ACC112 (cell line): ENCODE results near the gene ART4.

ENCODE experiments used
- H2AFZ ChIP-seq: fragments of 200-600 bp; sonication (generic); one replicate; pipeline ENCODE4 v1.6.0; 2017; ENCODE audit warnings: antibody characterized with exemption, low read length; ENCODE audit not compliant: unreplicated experiment
- H3K27ac ChIP-seq: fragments of 200-600 bp; sonication (generic); 2 replicates; pipeline ENCODE4 v1.5.1; 2014; ENCODE audit warnings: low read depth, mild to moderate bottlenecking, antibody characterized with exemption, low read length, moderate library complexity
- H3K27me3 ChIP-seq: fragments of 200-600 bp; sonication (generic); 2 replicates; pipeline ENCODE4 v1.6.1; 2014; ENCODE audit warnings: mild to moderate bottlenecking, antibody characterized with exemption, low read length, moderate library complexity, mixed read lengths; ENCODE audit not compliant: insufficient read depth
- H3K36me3 ChIP-seq: fragments of 200-600 bp; sonication (generic); 2 replicates; pipeline ENCODE4 v1.6.1; 2016; ENCODE audit warnings: mild to moderate bottlenecking, antibody characterized with exemption, low read length, moderate library complexity, mixed read lengths; ENCODE audit not compliant: insufficient read depth
- H3K4me1 ChIP-seq: fragments of 200-600 bp; sonication (generic); one replicate; pipeline ENCODE4 v1.6.1; 2016; ENCODE audit warnings: low read length, mixed read lengths; ENCODE audit not compliant: insufficient read depth, unreplicated experiment, control insufficient read depth
- H3K4me3 ChIP-seq: fragments of 200-600 bp; sonication (generic); 2 replicates; pipeline ENCODE4 v1.5.1; 2014; ENCODE audit warnings: mild to moderate bottlenecking, low read depth, low read length
- H3K79me2 ChIP-seq: fragments of 200-600 bp; sonication (generic); one replicate; pipeline ENCODE4 v1.6.0; 2016; ENCODE audit warnings: low read length; ENCODE audit not compliant: control insufficient read depth, unreplicated experiment, insufficient read depth

ART4 gene

DNA sequence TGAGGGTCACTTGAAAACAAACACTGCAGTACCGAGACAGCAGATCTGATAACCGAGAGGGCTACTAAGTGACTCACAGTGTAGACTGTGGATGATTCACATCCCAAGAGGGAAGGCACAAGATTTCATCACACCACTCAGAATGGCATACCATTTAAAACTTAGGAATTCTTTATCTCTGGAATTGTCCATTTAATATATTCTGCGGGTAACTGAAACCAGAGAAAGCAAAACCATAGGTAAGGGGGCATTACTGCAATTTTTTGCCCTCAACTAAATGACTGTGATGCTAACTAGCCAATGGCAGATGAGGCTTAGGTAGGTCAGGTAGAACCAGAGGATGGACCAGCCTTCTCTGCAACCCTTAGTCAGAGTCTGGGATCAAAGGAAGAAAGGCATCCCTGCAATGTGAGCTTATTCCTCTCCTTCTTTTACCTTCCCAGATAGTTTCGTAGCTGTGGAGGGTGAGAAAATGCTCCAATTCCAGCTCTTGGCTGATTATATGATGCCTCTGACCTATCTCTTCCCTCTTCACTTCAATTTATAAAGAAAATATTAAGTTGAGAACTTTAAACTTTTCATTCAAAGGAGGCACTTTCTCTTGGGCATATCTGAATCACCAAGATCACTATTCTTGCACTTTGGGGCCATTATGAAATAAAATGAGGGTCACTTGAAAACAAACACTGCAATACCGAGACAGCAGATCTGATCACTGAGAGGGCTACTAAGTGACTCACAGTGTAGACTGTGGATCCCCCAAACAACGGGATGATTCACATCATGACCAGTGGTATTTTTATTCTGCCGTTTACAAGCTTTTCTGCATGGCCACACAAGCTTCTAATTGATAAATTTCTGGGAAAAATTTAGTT lies 6.8 kb downstream of the ART4 start:
- H2AFZ ChIP-seq, result peak overlapping the region; percentile 35
- peaks cover 44% of the 10 kb centered on the region for H3K4me1 ChIP-seq

DNA sequence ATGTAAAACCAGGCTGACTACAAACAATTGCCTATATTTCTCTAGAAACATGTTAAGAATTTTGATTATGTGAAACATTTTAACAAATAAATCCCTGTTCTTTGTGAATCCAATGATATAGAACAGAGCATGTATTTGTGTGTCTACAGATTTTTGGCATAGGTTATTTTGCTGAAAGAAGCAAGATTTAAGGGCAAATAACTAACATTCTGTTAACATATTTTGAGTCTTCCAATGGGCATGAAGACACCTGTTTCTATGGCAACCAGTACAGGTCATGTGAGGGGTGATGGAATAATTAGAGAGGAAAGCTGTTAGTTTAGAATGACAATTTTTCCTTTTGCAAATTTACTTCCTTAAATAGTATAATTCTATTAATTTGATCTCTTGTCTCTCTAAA lies 8.8 kb downstream of the ART4 start:
- no peak overlapping the region for H3K4me3 ChIP-seq
- no peaks in the 10 kb centered on the region for H3K79me2 ChIP-seq
- H3K27ac ChIP-seq, result peak overlapping the region; percentile 47; the same call in 1 of the 2 replicates
- H2AFZ ChIP-seq, result no peak overlapping the region
- peaks cover 36% of the 10 kb centered on the region for H3K4me1 ChIP-seq
- H3K36me3 ChIP-seq, result no peaks in the 10 kb centered on the region
- H3K27me3 ChIP-seq, result no peaks in the 10 kb centered on the region

More for the DNA sequence above, 6.8 kb downstream of the ART4 start:
- Histone ChIP-seq H3K79me2 (no peaks in the 10 kb centered on the region), H3K36me3 (no peaks in the 10 kb centered on the region), H3K27ac (peak overlapping the region; percentile 94), H3K4me3 (peak overlapping the region; percentile 70), H3K27me3 (no peaks in the 10 kb centered on the region)

DNA sequence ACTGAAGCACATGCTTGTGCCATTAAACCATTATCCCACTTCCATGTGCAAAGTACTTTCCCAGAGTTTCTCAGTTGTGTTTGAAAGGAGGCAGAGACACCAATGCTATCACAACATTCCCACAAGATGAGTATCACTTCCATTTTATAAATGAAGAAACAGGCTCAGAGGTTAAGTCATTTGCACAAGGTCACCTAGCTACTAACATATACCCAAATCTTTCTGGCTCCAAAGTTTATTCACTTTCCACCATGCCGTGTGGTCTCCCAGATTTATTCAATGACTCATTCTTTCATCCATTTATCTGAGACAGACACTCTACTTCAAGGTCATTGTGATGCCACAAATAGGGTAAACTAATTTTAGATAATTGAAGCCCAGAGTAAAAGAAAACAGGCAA lies 9.4 kb downstream of the ART4 start:
- Histone ChIP-seq H3K36me3 (no peaks in the 10 kb centered on the region), H3K79me2 (no peaks in the 10 kb centered on the region), H3K27ac (peak overlapping the region; percentile 21), H3K4me3 (peak overlapping the region; percentile 17; the same call in 1 of the 2 replicates), H3K27me3 (no peaks in the 10 kb centered on the region), H3K4me1 (peaks cover 36% of the 10 kb centered on the region), H2AFZ (peak overlapping the region; percentile 20)

DNA sequence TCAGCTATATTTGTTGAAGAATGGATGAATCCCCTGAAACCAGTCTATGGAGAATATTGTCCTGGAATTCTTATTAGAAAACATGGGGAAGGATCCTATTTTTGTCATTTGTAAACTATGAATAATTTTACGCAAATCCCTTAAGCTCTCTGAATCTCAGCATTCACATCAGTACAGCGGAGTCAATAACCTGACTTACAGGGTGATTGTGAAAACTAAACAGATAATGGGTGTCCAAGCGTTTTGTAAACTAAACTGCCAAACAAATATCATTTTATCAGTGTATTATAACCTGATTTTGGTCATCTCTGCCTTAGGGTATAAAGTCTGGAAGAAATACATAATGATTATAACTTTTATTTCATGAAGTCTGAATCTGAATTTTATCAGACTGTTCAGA lies 10.0 kb downstream of the ART4 start:
- Histone ChIP-seq H3K4me3 (no peak overlapping the region), H3K36me3 (no peaks in the 10 kb centered on the region), H3K27ac (peak overlapping the region; percentile 21), H3K4me1 (peaks cover 33% of the 10 kb centered on the region), H3K27me3 (no peaks in the 10 kb centered on the region), H3K79me2 (no peaks in the 10 kb centered on the region), H2AFZ (peak overlapping the region; percentile 20)

DNA sequence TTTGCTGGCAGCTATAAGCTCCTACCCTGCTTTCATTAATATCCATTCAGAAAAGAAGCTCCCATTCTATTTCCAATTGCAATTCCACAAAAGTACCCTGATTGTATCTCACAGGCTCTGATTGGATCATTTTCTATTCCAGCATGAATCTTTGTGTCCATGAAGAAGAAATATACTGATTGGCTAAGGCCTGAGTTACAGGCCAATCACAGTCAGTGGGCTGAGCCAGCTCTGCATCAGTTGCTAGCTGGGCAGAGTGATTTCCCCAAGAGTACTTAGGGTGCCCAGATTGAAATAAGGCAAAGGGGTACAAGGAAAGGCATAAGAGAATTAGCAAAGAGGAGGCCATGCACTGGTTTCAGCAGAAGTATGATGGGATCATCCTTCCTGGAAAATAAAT lies 14.4 kb downstream of the ART4 start:
- H2AFZ ChIP-seq, result no peak overlapping the region
- H3K79me2 ChIP-seq, result no peaks in the 10 kb centered on the region
- no peaks in the 10 kb centered on the region for H3K27me3 ChIP-seq
- no peak overlapping the region for H3K4me3 ChIP-seq
- no peaks in the 10 kb centered on the region for H3K36me3 ChIP-seq
- H3K4me1 ChIP-seq, result peaks cover 36% of the 10 kb centered on the region
- H3K27ac ChIP-seq, result no peak overlapping the region

DNA sequence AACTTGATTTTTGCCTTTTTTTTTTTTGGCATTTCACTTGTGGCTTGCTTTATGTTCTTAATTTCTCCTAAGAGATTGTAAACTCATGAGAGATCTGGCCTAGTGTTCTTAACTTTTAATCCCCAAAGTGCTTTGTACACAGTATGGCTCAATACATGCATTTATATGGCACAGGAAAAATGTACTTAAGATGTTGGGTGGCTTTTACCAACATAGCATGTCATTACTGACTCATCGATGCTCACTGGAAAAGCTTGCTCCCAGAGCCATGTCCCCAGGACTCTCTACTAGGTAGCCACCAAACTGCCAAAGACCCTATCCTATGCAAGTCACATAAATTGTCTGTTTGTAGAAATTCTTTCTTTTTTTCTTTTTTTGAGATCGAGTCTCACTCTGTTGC lies 16.3 kb downstream of the ART4 start:
- Histone ChIP-seq H3K36me3 (no peaks in the 10 kb centered on the region), H3K4me1 (peaks cover 40% of the 10 kb centered on the region), H2AFZ (peak overlapping the region; percentile 29), H3K79me2 (no peaks in the 10 kb centered on the region), H3K27me3 (no peaks in the 10 kb centered on the region), H3K27ac (no peak overlapping the region), H3K4me3 (no peak overlapping the region)

DNA sequence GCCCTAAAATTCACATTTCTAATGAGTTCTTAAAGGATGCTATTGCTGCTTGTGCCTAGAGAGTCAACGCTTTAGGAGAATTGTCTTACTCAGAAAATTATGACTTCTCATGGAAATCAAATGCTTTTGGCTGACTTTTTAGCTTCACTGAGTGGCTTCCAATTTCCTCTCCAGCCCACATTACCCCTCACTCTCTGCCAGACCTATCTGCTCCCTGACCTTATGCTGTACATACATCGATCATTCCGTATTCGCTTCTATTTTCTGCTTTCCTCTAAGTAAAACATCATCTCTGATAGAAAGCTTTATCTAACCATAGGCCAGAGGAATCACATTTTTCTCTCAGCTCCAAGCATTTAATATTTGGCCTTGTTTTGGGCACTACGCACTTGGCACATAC lies 16.8 kb downstream of the ART4 start:
- Histone ChIP-seq H3K36me3 (no peaks in the 10 kb centered on the region), H3K4me1 (peaks cover 40% of the 10 kb centered on the region), H3K79me2 (no peaks in the 10 kb centered on the region), H2AFZ (peak overlapping the region; percentile 29), H3K4me3 (no peak overlapping the region), H3K27ac (no peak overlapping the region), H3K27me3 (no peaks in the 10 kb centered on the region)

DNA sequence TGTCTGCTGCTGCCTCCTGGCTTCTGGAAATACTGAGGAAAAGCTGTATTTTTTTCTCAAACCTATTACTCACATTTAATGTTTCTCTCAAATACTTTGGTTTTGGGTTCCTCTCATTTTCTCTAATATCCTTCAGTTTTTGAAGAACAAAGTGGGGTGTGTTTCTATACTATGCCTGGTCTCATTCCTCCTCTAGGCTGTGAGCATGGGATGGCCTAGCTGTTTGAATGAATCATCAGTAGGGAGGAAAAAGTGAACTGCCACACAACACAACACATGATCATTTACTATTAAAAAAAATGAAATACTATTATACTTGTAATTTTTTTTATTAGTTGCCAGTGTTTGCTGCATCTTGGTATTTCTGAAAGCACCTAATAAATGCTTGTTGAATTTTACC lies 18.1 kb downstream of the ART4 start:
- Histone ChIP-seq H3K4me1 (peaks cover 40% of the 10 kb centered on the region), H3K27ac (no peak overlapping the region)

DNA sequence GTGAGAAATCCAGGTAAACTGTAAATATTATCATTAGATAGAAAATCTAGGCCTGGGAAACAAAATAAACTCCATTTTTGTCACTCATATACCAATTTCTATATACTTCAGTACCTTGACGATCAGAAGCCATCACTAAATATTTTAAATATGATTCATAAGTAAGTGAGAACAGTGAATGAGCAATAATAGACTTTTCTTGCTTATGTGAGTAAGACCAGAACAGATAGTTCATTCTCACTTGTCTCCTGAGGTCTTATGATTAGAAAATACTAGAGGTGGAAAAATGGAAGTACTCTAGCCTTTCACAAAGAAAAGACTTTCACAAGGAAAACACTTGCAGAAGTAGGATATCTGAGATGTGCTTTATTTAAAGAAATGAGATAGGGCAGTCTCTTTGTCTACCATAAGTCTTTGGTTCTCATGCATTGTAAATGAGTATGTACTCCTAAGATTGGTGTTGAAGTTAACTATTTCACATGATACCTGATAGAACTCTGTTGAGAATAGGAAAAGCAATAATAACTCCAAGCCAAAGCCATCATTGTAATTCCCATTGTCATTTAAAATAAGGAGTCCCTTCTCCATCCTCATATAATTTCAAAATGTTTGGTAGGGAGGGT lies 19.2 kb downstream of the ART4 start:
- Histone ChIP-seq H2AFZ (no peak overlapping the region), H3K27me3 (no peaks in the 10 kb centered on the region), H3K4me1 (peaks cover 40% of the 10 kb centered on the region), H3K4me3 (no peak overlapping the region), H3K27ac (no peak overlapping the region; the same call in 1 of the 2 replicates), H3K36me3 (no peaks in the 10 kb centered on the region), H3K79me2 (no peaks in the 10 kb centered on the region)

More for the DNA sequence above, 18.1 kb downstream of the ART4 start:
- no peak overlapping the region for H3K4me3 ChIP-seq
- H3K36me3 ChIP-seq, result no peaks in the 10 kb centered on the region
- H3K79me2 ChIP-seq, result no peaks in the 10 kb centered on the region
- H2AFZ ChIP-seq, result no peak overlapping the region
- no peaks in the 10 kb centered on the region for H3K27me3 ChIP-seq

DNA sequence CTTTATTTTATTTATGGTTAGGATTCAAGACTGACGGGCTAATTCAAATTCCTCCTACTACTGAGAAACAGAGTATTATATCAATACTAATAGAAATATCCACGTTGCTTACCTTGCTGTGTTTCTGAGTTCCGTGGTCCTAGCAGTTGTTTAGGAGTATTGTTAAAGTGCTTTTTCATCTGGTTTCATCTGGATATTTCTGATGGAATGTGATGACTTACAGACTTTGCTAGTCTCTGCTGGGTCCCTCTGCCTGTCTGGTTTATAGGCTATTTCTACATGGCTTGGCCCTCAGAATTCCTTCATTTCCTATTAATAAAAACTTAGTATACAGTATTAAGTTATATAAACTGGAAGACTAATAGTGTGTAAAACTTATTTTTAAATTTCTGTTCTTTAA lies 29.3 kb downstream of the ART4 start, which contains the start of gene SMCO3:
Gene SMCO3, minus strand, starts transcription at position 169 of the 400 bp plus-strand sequence. CDS start 7,502 bp downstream, outside the sequence.
- H3K4me3 ChIP-seq, result no peak within 1 kb of the TSS
- no peaks in the 10 kb centered on the region for H3K27me3 ChIP-seq
- no peak within 1 kb of the TSS for H3K27ac ChIP-seq

More for the DNA sequence above, 29.3 kb downstream of the ART4 start, which contains the start of gene SMCO3:
- H2AFZ ChIP-seq, result no peak within 1 kb of the TSS
- H3K79me2 ChIP-seq, result no peaks in the 10 kb centered on the region
- no peaks in the 10 kb centered on the region for H3K36me3 ChIP-seq
- peaks cover 15% of the 10 kb centered on the region for H3K4me1 ChIP-seq
